ENCODE data around the gene ARHGAP1. TPM values are rescaled to one million over a fixed set of nuclear protein-coding genes. Genes with fewer than 3 reads are reported as not detected.

The ARHGAP1 gene
- total RNA-seq, 1 donor from 2014 or later, result 80.3 TPM

- Histone ChIP-seq H3K4me1 (peaks cover 41% of the 10 kb centered on the region), H3K4me3 (no peak overlapping the region), H3K9me3 (no peaks in the 10 kb centered on the region), H3K27me3 (no peaks in the 10 kb centered on the region), H3K36me3 (peaks cover 0 to 70% of the 10 kb centered on the region in 2 donors), H3K27ac (peak overlapping the region; percentile 84)
- TF ChIP-seq CTCF (IDR thresholded peaks at IDR 0.05), result no peak
- TF ChIP-seq POLR2A (IDR thresholded peaks at IDR 0.05), result no peak
- no peak for TF ChIP-seq POLR2AphosphoS5 (IDR thresholded peaks at IDR 0.05; ENCODE audit: insufficient read depth in 1 of 2, low read depth in 1 of 2)
- intact Hi-C loops (cut with DNase I), result no loop called here
- DNase-seq (ENCODE audit: extremely low spot score in 2 of 2), result no peak
These were observed 23.8 kb downstream of the ARHGAP1 start for GRCh38 chr11:46676436-46677158.

GRCh38 chr11:46675949-46676348, 24.5 kb downstream of the ARHGAP1 start:
- DNase-seq (ENCODE audit: extremely low spot score in 2 of 2), result no peak
- intact Hi-C loops (cut with DNase I), result no loop called here
- Histone ChIP-seq H3K36me3 (peaks cover 0 to 70% of the 10 kb centered on the region in 2 donors), H3K4me1 (peaks cover 41% of the 10 kb centered on the region), H3K27me3 (no peaks in the 10 kb centered on the region), H3K9me3 (no peaks in the 10 kb centered on the region), H3K27ac (peak overlapping the region; percentile 84), H3K4me3 (no peak overlapping the region)
- TF ChIP-seq POLR2A (IDR thresholded peaks at IDR 0.05), result no peak
- TF ChIP-seq POLR2AphosphoS5 (IDR thresholded peaks at IDR 0.05; ENCODE audit: insufficient read depth in 1 of 2, low read depth in 1 of 2), result no peak
- TF ChIP-seq CTCF (IDR thresholded peaks at IDR 0.05), result no peak

DNA sequence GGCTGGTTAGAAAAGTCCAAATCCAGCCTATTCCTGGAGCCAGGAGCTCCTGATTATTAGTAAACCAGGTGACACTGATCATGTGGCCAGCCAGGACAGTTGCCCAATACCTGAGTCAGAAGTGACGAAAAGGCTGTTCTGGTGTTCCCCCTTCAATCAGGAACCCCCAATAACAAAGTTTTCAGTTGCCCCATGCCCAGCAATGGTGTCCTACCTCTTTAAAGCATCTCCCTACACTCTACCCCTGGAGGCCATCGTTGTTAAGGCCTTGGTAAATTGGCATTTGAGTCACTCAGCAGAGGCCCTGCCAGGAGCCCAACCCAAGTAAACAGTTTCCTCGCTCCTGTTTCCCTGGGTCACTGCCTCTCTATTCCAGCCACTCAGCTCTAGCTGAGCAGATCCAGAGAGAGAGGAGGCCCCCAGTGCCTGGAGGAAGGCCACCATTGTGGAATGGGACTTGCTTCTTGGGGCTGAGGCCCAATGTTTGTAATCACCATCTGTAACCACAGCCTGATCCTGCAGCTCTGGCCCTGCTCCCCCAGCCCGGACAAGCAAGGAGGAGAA, 25.0 kb downstream of the ARHGAP1 start:
- TF ChIP-seq POLR2AphosphoS5 (IDR thresholded peaks at IDR 0.05; ENCODE audit: insufficient read depth in 1 of 2, low read depth in 1 of 2), result peak in 1 of 2 donors; percentile 78
- TF ChIP-seq POLR2A (IDR thresholded peaks at IDR 0.05), result no peak
- no peak for DNase-seq (ENCODE audit: extremely low spot score in 2 of 2)
- Histone ChIP-seq H3K9me3 (no peaks in the 10 kb centered on the region), H3K27ac (peak overlapping the region; percentile 84), H3K4me3 (no peak overlapping the region), H3K27me3 (no peaks in the 10 kb centered on the region), H3K36me3 (peaks cover 0 to 70% of the 10 kb centered on the region in 2 donors), H3K4me1 (peaks cover 46% of the 10 kb centered on the region)
- intact Hi-C loops (cut with DNase I), result no loop called here

- Histone ChIP-seq H3K4me1 (peaks cover 46% of the 10 kb centered on the region), H3K27me3 (no peaks in the 10 kb centered on the region), H3K4me3 (no peak overlapping the region), H3K36me3 (peaks cover under 1 to 69% of the 10 kb centered on the region in 2 donors), H3K27ac (peak overlapping the region; percentile 84), H3K9me3 (no peaks in the 10 kb centered on the region)
- DNase-seq (ENCODE audit: extremely low spot score in 2 of 2), result no peak
- TF ChIP-seq POLR2A (IDR thresholded peaks at IDR 0.05) (no peak), POLR2AphosphoS5 (IDR thresholded peaks at IDR 0.05; ENCODE audit: insufficient read depth in 1 of 2, low read depth in 1 of 2) (peak in 1 of 2 donors; percentile 20)
- intact Hi-C loops (cut with DNase I), result no loop called here
These were observed 25.7 kb downstream of the ARHGAP1 start for GRCh38 chr11:46674463-46675287.

GRCh38 chr11:46673713-46674462, 26.5 kb downstream of the ARHGAP1 start:
- peaks cover 46% of the 10 kb centered on the region for H3K4me1 ChIP-seq
- intact Hi-C loops (cut with DNase I), result no loop called here
- no peaks in the 10 kb centered on the region for H3K9me3 ChIP-seq
- H3K27me3 ChIP-seq, result no peaks in the 10 kb centered on the region
- H3K36me3 ChIP-seq, result peaks cover 3 to 69% of the 10 kb centered on the region in 2 donors
- H3K27ac ChIP-seq, result peak overlapping the region; percentile 84
- H3K4me3 ChIP-seq, result no peak overlapping the region
- no peak for TF ChIP-seq CTCF (IDR thresholded peaks at IDR 0.05)
- TF ChIP-seq POLR2AphosphoS5 (IDR thresholded peaks at IDR 0.05; ENCODE audit: insufficient read depth in 1 of 2, low read depth in 1 of 2), result no peak
- no peak for TF ChIP-seq POLR2A (IDR thresholded peaks at IDR 0.05)
- no peak for DNase-seq (ENCODE audit: extremely low spot score in 2 of 2)

Measured in vagina (tissue), 2 donors.